Measurements from ENCODE around the gene PYCR2. TPM values are rescaled to one million over a fixed set of nuclear protein-coding genes. Genes with fewer than 3 reads are reported as not detected.
A peak's percentile ranks its signal among the peaks of the same experiment; 100 is the strongest.

PYCR2 gene
- total RNA-seq, 4 donors from 2014 or later = 28.8 to 53.8 (median 43.3) TPM

GRCh38 chr1:225919906-225920305, 4.1 kb downstream of the PYCR2 start:
- Histone ChIP-seq H3K4me3 (no peak overlapping the region), H3K27me3 (no peaks in the 10 kb centered on the region), H3K4me1 (peaks cover 60% of the 10 kb centered on the region), H3K9me3 (no peaks in the 10 kb centered on the region), H3K27ac (no peak overlapping the region), H3K36me3 (peaks cover 21% of the 10 kb centered on the region)
- 17% methylated on average over 5 of the region's 5 CpGs for WGBS
- TF ChIP-seq POLR2AphosphoS5 (IDR thresholded peaks at IDR 0.05) (no peak), CTCF (IDR thresholded peaks at IDR 0.05) (no peak)
- DNase-seq (ENCODE audit: low spot score in 2 of 2) = peak in 1 of 2 donors; percentile 85

DNA sequence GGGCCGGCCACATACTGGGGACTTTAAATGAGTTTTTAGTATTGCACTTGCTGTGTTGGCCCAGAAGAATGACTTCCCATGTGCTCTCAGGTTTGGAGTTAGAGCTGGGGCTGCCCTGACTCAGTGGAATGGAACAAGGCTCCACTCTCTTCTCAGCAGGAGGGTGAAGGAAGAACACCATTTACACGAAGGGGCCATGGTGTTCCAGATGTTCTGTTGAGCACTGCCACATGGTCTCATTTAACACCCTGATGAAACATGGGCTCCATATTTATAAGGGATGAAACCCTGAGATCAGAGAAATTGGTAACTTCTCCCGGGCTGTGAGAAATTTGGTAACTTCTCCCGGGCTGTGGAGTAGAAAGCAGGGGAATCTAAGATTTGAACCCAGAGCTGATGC, 5.8 kb downstream of the PYCR2 start:
- Histone ChIP-seq H3K9me3 (no peaks in the 10 kb centered on the region), H3K27ac (no peak overlapping the region), H3K27me3 (no peaks in the 10 kb centered on the region), H3K4me3 (no peak overlapping the region), H3K36me3 (peaks cover 21% of the 10 kb centered on the region), H3K4me1 (peaks cover 51% of the 10 kb centered on the region)
- no peak for DNase-seq (ENCODE audit: low spot score in 2 of 2)
- 87% methylated on average over 4 of the region's 4 CpGs for WGBS
- TF ChIP-seq CTCF (IDR thresholded peaks at IDR 0.05) (no peak), POLR2A (IDR thresholded peaks at IDR 0.05) (no peak), POLR2AphosphoS5 (IDR thresholded peaks at IDR 0.05) (no peak), EP300 (IDR thresholded peaks at IDR 0.05) (no peak)

DNA sequence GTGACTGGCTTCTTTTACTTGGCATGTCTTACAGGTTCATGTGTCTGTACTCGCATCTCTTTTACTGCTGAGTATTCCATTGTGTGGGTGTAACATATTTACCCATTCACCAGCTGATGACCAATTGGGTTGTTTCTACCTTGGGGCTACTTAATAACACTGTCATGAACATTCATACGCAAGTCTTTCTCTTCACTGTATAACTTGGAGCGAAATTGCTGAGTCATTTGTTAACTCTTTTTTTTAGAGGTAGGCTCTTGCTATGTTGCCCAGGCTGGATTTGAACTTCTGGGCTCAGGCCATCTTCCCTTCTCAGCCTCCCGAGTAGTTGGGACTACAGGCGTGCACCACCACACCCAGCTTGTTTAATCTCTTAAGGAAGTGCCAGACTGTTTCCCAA, 6.5 kb downstream of the PYCR2 start:
- peaks cover 21% of the 10 kb centered on the region for H3K36me3 ChIP-seq
- 68% methylated on average over 5 of the region's 5 CpGs for WGBS

GRCh38 chr1:225917101-225917500, 6.9 kb downstream of the PYCR2 start:
- DNase-seq (ENCODE audit: low spot score in 2 of 2) = no peak
- TF ChIP-seq POLR2A (IDR thresholded peaks at IDR 0.05) (no peak), POLR2AphosphoS5 (IDR thresholded peaks at IDR 0.05) (no peak), CTCF (IDR thresholded peaks at IDR 0.05) (no peak), EP300 (IDR thresholded peaks at IDR 0.05) (no peak)
- no peaks in the 10 kb centered on the region for H3K27me3 ChIP-seq
- peaks cover 40% of the 10 kb centered on the region for H3K4me1 ChIP-seq
- no peak overlapping the region for H3K4me3 ChIP-seq
- H3K27ac ChIP-seq = no peak overlapping the region
- 79% methylated on average over 3 of the region's 3 CpGs for WGBS
- no peaks in the 10 kb centered on the region for H3K9me3 ChIP-seq
- H3K36me3 ChIP-seq = peaks cover 21% of the 10 kb centered on the region

More for the DNA sequence above, 6.5 kb downstream of the PYCR2 start:
- H3K4me3 ChIP-seq = no peak overlapping the region
- DNase-seq (ENCODE audit: low spot score in 2 of 2) = no peak
- H3K9me3 ChIP-seq = no peaks in the 10 kb centered on the region
- TF ChIP-seq CTCF (IDR thresholded peaks at IDR 0.05) (no peak), POLR2AphosphoS5 (IDR thresholded peaks at IDR 0.05) (no peak), EP300 (IDR thresholded peaks at IDR 0.05) (no peak), POLR2A (IDR thresholded peaks at IDR 0.05) (no peak)
- H3K27me3 ChIP-seq = no peaks in the 10 kb centered on the region
- no peak overlapping the region for H3K27ac ChIP-seq
- H3K4me1 ChIP-seq = peaks cover 44% of the 10 kb centered on the region

DNA sequence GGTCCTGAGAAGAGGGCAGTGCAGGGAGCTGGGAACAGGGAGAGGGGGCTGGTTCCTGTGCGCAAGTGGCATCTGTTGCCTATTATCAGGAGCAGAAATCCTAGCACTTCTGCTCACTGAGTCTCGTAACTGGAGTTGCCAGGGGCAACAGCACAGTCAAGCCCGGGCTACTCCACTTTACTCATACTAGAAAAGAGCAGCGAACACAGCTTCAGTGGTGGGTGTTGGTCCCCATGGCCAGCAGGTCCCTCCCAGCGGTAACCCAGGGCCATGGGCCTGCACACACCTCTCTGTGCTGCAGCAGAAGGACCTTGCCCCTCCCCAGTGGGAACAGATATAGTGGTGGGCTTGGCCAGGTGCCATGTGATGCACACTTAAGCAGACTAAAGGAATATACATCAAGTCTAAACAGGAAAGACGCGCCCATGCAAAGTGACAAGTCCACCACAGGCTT, 8.5 kb downstream of the PYCR2 start:
- H3K36me3 ChIP-seq = peaks cover 11% of the 10 kb centered on the region
- H3K27me3 ChIP-seq = no peaks in the 10 kb centered on the region
- peaks cover 31% of the 10 kb centered on the region for H3K4me1 ChIP-seq
- TF ChIP-seq EP300 (IDR thresholded peaks at IDR 0.05) (no peak), POLR2A (IDR thresholded peaks at IDR 0.05) (no peak), CTCF (IDR thresholded peaks at IDR 0.05) (no peak), POLR2AphosphoS5 (IDR thresholded peaks at IDR 0.05) (no peak)
- no peak overlapping the region for H3K27ac ChIP-seq
- 62% methylated on average over 7 of the region's 7 CpGs for WGBS
- no peak overlapping the region for H3K4me3 ChIP-seq
- DNase-seq (ENCODE audit: low spot score in 2 of 2) = no peak
- H3K9me3 ChIP-seq = no peaks in the 10 kb centered on the region

Data from suprapubic skin (tissue), 4 donors.